HuH-7.5 (cell line): ENCODE results near the gene NPHP4.
"Not testable (repeated sequence)": the region's sequence is repeated elsewhere in the genome, so short reads cannot be mapped to it uniquely, and the experiment has no call there.

Experiments
- DNase-seq: peaks from one replicate; pipeline ENCODE4 v3.0.0; 2011; ENCODE audit warnings: low spot score

Gene NPHP4

GRCh38 chr1:6023346-6023745 lies 31.1 kb upstream of the NPHP4 start:
- no peak for DNase-seq

GRCh38 chr1:6022193-6022592 lies 30.0 kb upstream of the NPHP4 start:
- DNase-seq: no peak

- no peak for DNase-seq
Observed at GRCh38 chr1:6019166-6019845, 27.1 kb upstream of the NPHP4 start.

GRCh38 chr1:6017654-6018053 lies 25.4 kb upstream of the NPHP4 start:
- DNase-seq: not testable (repeated sequence)

- DNase-seq: no peak
Observed at GRCh38 chr1:6016191-6016865, 24.1 kb upstream of the NPHP4 start.

- no peak for DNase-seq
Observed at GRCh38 chr1:6014130-6014999, 22.1 kb upstream of the NPHP4 start.

GRCh38 chr1:6013491-6013890 lies 21.3 kb upstream of the NPHP4 start:
- no peak for DNase-seq

GRCh38 chr1:6012529-6013318 lies 20.5 kb upstream of the NPHP4 start:
- DNase-seq: no peak

GRCh38 chr1:6011946-6012258 lies 19.7 kb upstream of the NPHP4 start:
- no peak for DNase-seq

GRCh38 chr1:6011161-6011945 lies 19.1 kb upstream of the NPHP4 start:
- DNase-seq: no peak

- no peak for DNase-seq
Observed at GRCh38 chr1:6010554-6010953, 18.3 kb upstream of the NPHP4 start.

- no peak for DNase-seq
Observed at GRCh38 chr1:6009120-6010040, 17.2 kb upstream of the NPHP4 start.

GRCh38 chr1:6008696-6009095 lies 16.5 kb upstream of the NPHP4 start:
- DNase-seq: no peak

GRCh38 chr1:6008084-6008415 lies 15.8 kb upstream of the NPHP4 start:
- DNase-seq: no peak

- no peak for DNase-seq
Observed at GRCh38 chr1:6007318-6008083, 15.3 kb upstream of the NPHP4 start.

GRCh38 chr1:6006882-6007281 lies 14.7 kb upstream of the NPHP4 start:
- no peak for DNase-seq

- no peak for DNase-seq
Observed at GRCh38 chr1:6005276-6005917, 13.2 kb upstream of the NPHP4 start.

- no peak for DNase-seq
Observed at GRCh38 chr1:6004412-6005123, 12.3 kb upstream of the NPHP4 start.
